Stimulated activated naive B cell treated with anti-CD40 and anti-IgM and Interleukin-4, amounts not matched to agents 10 μg/mL and 1 μg/mL and 100 μg/mL, for 72 hours (primary cell): ENCODE results near the gene CAPN13.

ENCODE experiments used
- ATAC-seq, 2 donors: fragments of 150-1000 bp; cut with Tn5 transposase; replicated peaks; 2 replicates each; pipeline ENCODE4 v1.10.0; 2021; ENCODE audit warnings: moderate library complexity in 1 of 2
- DNase-seq: peaks from one replicate; pipeline ENCODE4 v3.0.0; 2021
- H3K27ac Mint-ChIP-seq: one replicate; pipeline ENCODE4 v1.8.0; 2022; ENCODE audit warnings: mild to moderate bottlenecking, mixed read lengths
- H3K27me3 Mint-ChIP-seq, 2 donors: one replicate each; pipeline ENCODE4 v1.8.0; 2022; ENCODE audit warnings: mixed read lengths in 2 of 2
- H3K36me3 Mint-ChIP-seq, 2 donors: one replicate each; pipeline ENCODE4 v1.8.0; 2022; ENCODE audit warnings: mixed read lengths in 2 of 2, mild to moderate bottlenecking in 1 of 2
- H3K4me1 Mint-ChIP-seq, 2 donors: one replicate each; pipeline ENCODE4 v1.8.0; 2022; ENCODE audit warnings: mixed read lengths in 2 of 2, mild to moderate bottlenecking in 1 of 2
- H3K4me3 Mint-ChIP-seq, 2 donors: one replicate each; pipeline ENCODE4 v1.8.0; 2022; ENCODE audit warnings: mild to moderate bottlenecking in 2 of 2, mixed read lengths in 2 of 2, moderate library complexity in 1 of 2
- H3K9me3 Mint-ChIP-seq, 2 donors: one replicate each; pipeline ENCODE4 v1.8.0; 2022; ENCODE audit warnings: mixed read lengths in 2 of 2, mild to moderate bottlenecking in 1 of 2

The CAPN13 gene

DNA sequence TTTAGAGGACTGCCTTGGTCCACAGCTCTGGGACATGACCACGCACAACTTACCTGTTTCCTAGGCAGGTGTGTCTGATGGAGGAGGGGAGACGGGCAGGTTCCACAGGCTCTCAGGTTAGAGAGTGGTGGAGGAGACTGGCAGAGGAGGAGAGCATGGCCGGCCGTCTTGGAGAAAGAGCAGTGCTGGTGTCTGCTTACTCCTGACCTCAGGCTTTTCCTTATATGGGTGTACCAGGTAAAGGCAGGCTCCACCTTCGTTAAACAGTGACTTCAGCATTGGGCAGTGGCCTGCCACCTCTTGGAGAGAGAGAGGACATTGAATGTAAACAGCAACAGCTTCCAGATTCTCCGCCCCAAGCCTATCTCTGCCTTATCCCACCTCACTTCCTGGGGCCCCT, at the start of gene CAPN13:
Gene CAPN13 (minus strand): TSS at position 198 of the 400 bp plus-strand sequence. CDS start 20,121 bp downstream, outside the sequence.
- H3K4me1 Mint-ChIP-seq, result peaks cover 0 to 1% of the 10 kb centered on the region in 2 donors
- H3K27ac Mint-ChIP-seq, result no peak within 1 kb of the TSS
- no peaks in the 10 kb centered on the region for H3K9me3 Mint-ChIP-seq
- H3K4me3 Mint-ChIP-seq, result no peak within 1 kb of the TSS
- H3K27me3 Mint-ChIP-seq, result peaks cover 0 to 14% of the 10 kb centered on the region in 2 donors
- no peak for DNase-seq
- ATAC-seq, result no peak
- H3K36me3 Mint-ChIP-seq, result no peaks in the 10 kb centered on the region

GRCh38 chr2:30847841-30848240, 40.6 kb upstream of the CAPN13 start:
- Mint-ChIP-seq H3K9me3 (peaks cover 15 to 16% of the 10 kb centered on the region in 2 donors), H3K27ac (no peak overlapping the region), H3K27me3 (peaks cover 9 to 15% of the 10 kb centered on the region in 2 donors), H3K36me3 (peaks cover 3% of the 10 kb centered on the region in 2 donors), H3K4me1 (no peaks in the 10 kb centered on the region), H3K4me3 (no peak overlapping the region)
- ATAC-seq (no peak), DNase-seq (no peak)

GRCh38 chr2:30847329-30847728, 40.1 kb upstream of the CAPN13 start:
- H3K9me3 Mint-ChIP-seq, result peaks cover 15 to 16% of the 10 kb centered on the region in 2 donors
- DNase-seq (no peak), ATAC-seq (no peak)
- H3K27ac Mint-ChIP-seq, result no peak overlapping the region
- no peaks in the 10 kb centered on the region for H3K4me1 Mint-ChIP-seq
- peaks cover 9 to 15% of the 10 kb centered on the region in 2 donors for H3K27me3 Mint-ChIP-seq
- peaks cover 3% of the 10 kb centered on the region in 2 donors for H3K36me3 Mint-ChIP-seq
- no peak overlapping the region for H3K4me3 Mint-ChIP-seq

GRCh38 chr2:30828586-30828985, 21.3 kb upstream of the CAPN13 start:
- no peak overlapping the region for H3K27ac Mint-ChIP-seq
- H3K9me3 Mint-ChIP-seq, result peaks cover 8 to 12% of the 10 kb centered on the region in 2 donors
- ATAC-seq (no peak), DNase-seq (no peak)
- peaks cover 0 to 7% of the 10 kb centered on the region in 2 donors for H3K36me3 Mint-ChIP-seq
- H3K27me3 Mint-ChIP-seq, result peaks cover 0 to 3% of the 10 kb centered on the region in 2 donors
- no peaks in the 10 kb centered on the region for H3K4me1 Mint-ChIP-seq
- H3K4me3 Mint-ChIP-seq, result no peak overlapping the region

DNA sequence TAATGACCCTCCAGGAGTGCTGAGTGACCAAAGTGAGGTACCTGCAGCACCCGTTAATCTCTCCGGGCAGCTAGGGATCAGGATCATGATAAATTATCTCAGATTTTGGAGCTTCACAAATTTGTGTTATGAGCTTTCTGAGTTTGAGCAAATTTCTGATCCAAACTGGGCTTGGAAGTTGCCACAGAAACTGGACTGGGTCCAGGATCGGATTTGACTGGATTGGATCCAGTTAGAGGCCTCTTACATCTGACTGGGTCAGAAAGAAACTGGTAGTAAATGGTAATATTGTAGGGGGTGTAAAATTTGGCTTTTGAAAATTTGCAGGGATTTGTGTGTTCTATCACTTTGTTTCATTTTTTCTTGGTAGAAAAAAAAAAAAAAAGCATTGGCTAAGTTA, 19.7 kb upstream of the CAPN13 start:
- Mint-ChIP-seq H3K4me1 (no peaks in the 10 kb centered on the region), H3K27ac (no peak overlapping the region), H3K4me3 (no peak overlapping the region), H3K9me3 (peaks cover 8 to 12% of the 10 kb centered on the region in 2 donors), H3K27me3 (peaks cover 0 to 6% of the 10 kb centered on the region in 2 donors), H3K36me3 (peaks cover 0 to 7% of the 10 kb centered on the region in 2 donors)
- ATAC-seq, result no peak
- no peak for DNase-seq

DNA sequence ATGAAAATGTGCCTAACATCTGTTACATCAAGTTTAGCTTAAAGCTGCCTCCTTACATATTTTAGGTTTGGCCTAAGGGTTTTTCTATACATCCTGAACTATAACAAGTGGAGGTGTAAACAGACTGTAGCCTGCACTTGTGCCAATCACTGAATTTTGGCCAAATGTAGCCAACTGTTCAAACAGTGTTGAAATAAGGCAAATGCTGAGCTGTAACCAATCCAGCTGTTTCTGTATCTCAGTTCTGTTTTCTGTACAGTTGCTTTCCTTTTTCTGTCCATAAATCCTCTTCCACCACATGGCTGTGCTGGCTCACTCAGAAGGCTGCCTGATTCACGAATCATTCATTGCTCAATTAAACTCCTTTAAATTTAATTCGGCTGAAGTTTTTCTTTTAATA, 19.2 kb upstream of the CAPN13 start:
- no peak for ATAC-seq
- H3K4me1 Mint-ChIP-seq, result no peaks in the 10 kb centered on the region
- no peak overlapping the region for H3K4me3 Mint-ChIP-seq
- H3K36me3 Mint-ChIP-seq, result peaks cover 0 to 7% of the 10 kb centered on the region in 2 donors
- H3K27ac Mint-ChIP-seq, result no peak overlapping the region
- H3K27me3 Mint-ChIP-seq, result peaks cover 0 to 6% of the 10 kb centered on the region in 2 donors
- peaks cover 8 to 12% of the 10 kb centered on the region in 2 donors for H3K9me3 Mint-ChIP-seq
- DNase-seq, result no peak

GRCh38 chr2:30823452-30823851, 16.2 kb upstream of the CAPN13 start:
- H3K4me3 Mint-ChIP-seq, result no peak overlapping the region
- peaks cover 0 to 4% of the 10 kb centered on the region in 2 donors for H3K9me3 Mint-ChIP-seq
- no peak overlapping the region for H3K27ac Mint-ChIP-seq
- H3K36me3 Mint-ChIP-seq, result peaks cover 0 to 3% of the 10 kb centered on the region in 2 donors
- H3K27me3 Mint-ChIP-seq, result peaks cover 0 to 6% of the 10 kb centered on the region in 2 donors
- H3K4me1 Mint-ChIP-seq, result no peaks in the 10 kb centered on the region
- no peak for DNase-seq
- ATAC-seq, result no peak

- H3K27me3 Mint-ChIP-seq, result peaks cover 0 to 6% of the 10 kb centered on the region in 2 donors
- H3K36me3 Mint-ChIP-seq, result peaks cover 0 to 2% of the 10 kb centered on the region in 2 donors
- DNase-seq (no peak), ATAC-seq (no peak)
- H3K9me3 Mint-ChIP-seq, result peaks cover 0 to 3% of the 10 kb centered on the region in 2 donors
- no peaks in the 10 kb centered on the region for H3K4me1 Mint-ChIP-seq
- H3K4me3 Mint-ChIP-seq, result no peak overlapping the region
- no peak overlapping the region for H3K27ac Mint-ChIP-seq
These were observed 14.7 kb upstream of the CAPN13 start for GRCh38 chr2:30821960-30822359.

- no peak for ATAC-seq
- Mint-ChIP-seq H3K9me3 (no peaks in the 10 kb centered on the region), H3K4me1 (no peaks in the 10 kb centered on the region), H3K36me3 (no peaks in the 10 kb centered on the region), H3K27me3 (peaks cover 6 to 10% of the 10 kb centered on the region in 2 donors), H3K4me3 (no peak overlapping the region), H3K27ac (no peak overlapping the region)
- no peak for DNase-seq
These were observed 13.3 kb upstream of the CAPN13 start for GRCh38 chr2:30820381-30821055.

DNA sequence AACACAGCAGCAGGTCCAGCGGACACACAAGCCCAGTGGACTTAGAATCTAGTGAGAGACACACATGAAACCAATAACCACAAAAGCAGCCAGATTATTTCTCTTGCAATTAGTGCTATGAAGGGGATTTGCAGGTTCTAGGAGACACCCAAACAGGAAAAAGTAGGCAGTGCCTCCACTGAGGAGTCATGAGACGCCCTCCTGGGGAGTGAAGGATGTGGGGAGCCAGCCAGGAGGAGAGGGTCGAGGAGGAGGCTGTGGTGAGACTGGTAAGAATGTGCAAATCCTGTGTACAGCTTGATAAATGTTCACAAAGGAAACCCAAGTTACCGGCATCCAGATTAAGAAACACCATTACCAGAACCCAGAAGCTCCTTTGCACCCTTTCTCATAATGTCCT, 2.7 kb upstream of the CAPN13 start:
- Mint-ChIP-seq H3K27ac (no peak overlapping the region), H3K4me1 (no peaks in the 10 kb centered on the region), H3K9me3 (no peaks in the 10 kb centered on the region), H3K4me3 (no peak overlapping the region), H3K36me3 (no peaks in the 10 kb centered on the region), H3K27me3 (peaks cover 16 to 32% of the 10 kb centered on the region in 2 donors)
- DNase-seq (no peak), ATAC-seq (no peak)

- H3K27me3 Mint-ChIP-seq, result peaks cover 4 to 20% of the 10 kb centered on the region in 2 donors
- no peaks in the 10 kb centered on the region for H3K9me3 Mint-ChIP-seq
- DNase-seq, result no peak
- H3K4me3 Mint-ChIP-seq, result no peak overlapping the region
- no peaks in the 10 kb centered on the region for H3K36me3 Mint-ChIP-seq
- no peak for ATAC-seq
- H3K27ac Mint-ChIP-seq, result no peak overlapping the region
- H3K4me1 Mint-ChIP-seq, result no peaks in the 10 kb centered on the region
These were observed 1.4 kb upstream of the CAPN13 start for GRCh38 chr2:30808695-30809094.

- no peak overlapping the region for H3K4me3 Mint-ChIP-seq
- H3K4me1 Mint-ChIP-seq, result peaks cover 10% of the 10 kb centered on the region in 2 donors
- no peak overlapping the region for H3K27ac Mint-ChIP-seq
- no peaks in the 10 kb centered on the region for H3K9me3 Mint-ChIP-seq
- no peaks in the 10 kb centered on the region for H3K36me3 Mint-ChIP-seq
- H3K27me3 Mint-ChIP-seq, result peaks cover 0 to 4% of the 10 kb centered on the region in 2 donors
- DNase-seq (no peak), ATAC-seq (no peak)
These were observed 4.0 kb downstream of the CAPN13 start for GRCh38 chr2:30803281-30803680.

GRCh38 chr2:30802611-30803010, 4.6 kb downstream of the CAPN13 start:
- Mint-ChIP-seq H3K4me1 (peaks cover 11 to 14% of the 10 kb centered on the region in 2 donors), H3K27me3 (peaks cover 0 to 4% of the 10 kb centered on the region in 2 donors), H3K27ac (no peak overlapping the region), H3K4me3 (no peak overlapping the region), H3K36me3 (no peaks in the 10 kb centered on the region), H3K9me3 (no peaks in the 10 kb centered on the region)
- ATAC-seq (no peak), DNase-seq (no peak)

DNA sequence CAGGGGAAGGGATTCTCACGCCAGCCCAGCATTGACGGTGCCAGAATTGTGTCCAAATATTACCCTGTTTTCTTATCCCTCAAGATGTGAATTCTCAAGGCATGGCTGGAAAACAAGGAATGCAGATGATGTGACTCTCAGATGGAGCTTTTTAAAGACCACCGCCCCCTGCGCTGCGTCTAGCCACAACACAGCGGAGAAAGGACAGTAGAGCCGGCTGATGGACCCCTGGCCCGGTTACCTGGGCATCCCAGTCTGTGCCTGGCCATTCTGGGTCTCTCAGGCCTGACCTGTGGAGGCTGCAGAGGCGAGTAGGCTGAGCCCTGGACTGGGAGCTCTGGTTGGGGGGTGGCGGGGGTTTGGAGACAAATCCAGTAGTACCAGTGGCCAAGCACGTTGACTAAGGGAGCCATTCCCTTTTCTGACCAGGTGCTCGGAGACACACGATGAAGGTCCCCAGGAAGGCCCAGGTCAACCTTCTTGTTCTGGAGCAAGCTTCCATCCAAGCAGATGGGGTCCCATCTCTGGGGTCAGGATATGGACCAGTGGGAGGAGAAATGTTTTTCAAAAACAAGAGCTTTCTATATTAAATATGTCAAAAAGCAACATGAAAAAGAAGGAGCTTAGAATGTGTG, 5.3 kb downstream of the CAPN13 start:
- H3K36me3 Mint-ChIP-seq, result no peaks in the 10 kb centered on the region
- no peaks in the 10 kb centered on the region for H3K9me3 Mint-ChIP-seq
- no peak for ATAC-seq
- no peak overlapping the region for H3K4me3 Mint-ChIP-seq
- no peak for DNase-seq
- H3K27me3 Mint-ChIP-seq, result peaks cover 0 to 4% of the 10 kb centered on the region in 2 donors
- H3K4me1 Mint-ChIP-seq, result peaks cover 11 to 14% of the 10 kb centered on the region in 2 donors
- H3K27ac Mint-ChIP-seq, result no peak overlapping the region

DNA sequence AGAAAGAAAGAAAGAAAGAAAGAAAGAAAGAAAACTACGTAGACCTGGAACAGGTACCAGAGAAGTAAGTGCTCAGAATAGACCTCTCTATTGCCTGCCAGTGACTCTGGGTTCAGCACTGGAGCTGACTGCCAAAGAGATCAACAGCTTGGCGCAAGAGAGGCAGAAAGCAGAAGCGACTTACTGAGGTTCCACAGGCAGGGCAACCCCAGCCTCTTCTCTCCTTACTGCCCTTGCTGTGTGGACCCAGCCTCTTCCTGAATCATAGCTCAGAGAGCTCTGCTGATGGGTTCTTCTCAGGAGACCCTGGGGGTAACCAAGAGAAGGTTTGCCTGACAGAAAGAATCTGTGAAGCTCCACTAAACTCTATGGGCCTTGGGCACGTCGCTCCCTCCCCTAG, 7.1 kb downstream of the CAPN13 start:
- no peak for DNase-seq
- H3K4me3 Mint-ChIP-seq, result no peak overlapping the region
- peaks cover 0 to 4% of the 10 kb centered on the region in 2 donors for H3K27me3 Mint-ChIP-seq
- no peak overlapping the region for H3K27ac Mint-ChIP-seq
- no peak for ATAC-seq
- H3K36me3 Mint-ChIP-seq, result no peaks in the 10 kb centered on the region
- H3K9me3 Mint-ChIP-seq, result no peaks in the 10 kb centered on the region
- peaks cover 11 to 14% of the 10 kb centered on the region in 2 donors for H3K4me1 Mint-ChIP-seq
